ENCODE measurements around the gene NAV3. TPM values are rescaled to one million over a fixed set of nuclear protein-coding genes. Genes with fewer than 3 reads are reported as not detected.

Gene NAV3
- total and polyA plus RNA-seq, 2 experiments from 2014 or later, result 1.2 to 9.0 TPM

- H3K4me3 ChIP-seq, result no peak overlapping the region
- no peak for DNase-seq (ENCODE audit: low read depth in 1 of 2, low spot score in 1 of 2)
- no peaks in the 10 kb centered on the region for H3K9me3 ChIP-seq (ENCODE audit: low read depth)
- no peaks in the 10 kb centered on the region for H3K4me1 ChIP-seq (ENCODE audit: low read depth)
- H3K36me3 ChIP-seq, result no peaks in the 10 kb centered on the region
- H3K27ac ChIP-seq, result no peak overlapping the region
- H3K27me3 ChIP-seq, result no peaks in the 10 kb centered on the region
- no peak for TF ChIP-seq CTCF (IDR thresholded peaks at IDR 0.05; ENCODE audit: low read depth, low read length)
Measured at GRCh38 chr12:77919450-77919849, 88.8 kb downstream of the NAV3 start.

- Histone ChIP-seq H3K9me3 (ENCODE audit: low read depth) (no peaks in the 10 kb centered on the region), H3K4me1 (ENCODE audit: low read depth) (no peaks in the 10 kb centered on the region), H3K36me3 (no peaks in the 10 kb centered on the region), H3K27me3 (no peaks in the 10 kb centered on the region), H3K4me3 (no peak overlapping the region), H3K27ac (no peak overlapping the region)
- no peak for TF ChIP-seq CTCF (IDR thresholded peaks at IDR 0.05; ENCODE audit: low read depth, low read length)
- no peak for DNase-seq (ENCODE audit: low read depth in 1 of 2, low spot score in 1 of 2)
Measured at GRCh38 chr12:77923882-77924281, 93.2 kb downstream of the NAV3 start.

GRCh38 chr12:77924703-77925102, 94.0 kb downstream of the NAV3 start:
- no peak overlapping the region for H3K27ac ChIP-seq
- peak in 1 of 2 donors; percentile 39 for DNase-seq (ENCODE audit: low read depth in 1 of 2, low spot score in 1 of 2)
- no peaks in the 10 kb centered on the region for H3K4me1 ChIP-seq (ENCODE audit: low read depth)
- no peaks in the 10 kb centered on the region for H3K9me3 ChIP-seq (ENCODE audit: low read depth)
- no peaks in the 10 kb centered on the region for H3K27me3 ChIP-seq
- no peaks in the 10 kb centered on the region for H3K36me3 ChIP-seq
- no peak for TF ChIP-seq CTCF (IDR thresholded peaks at IDR 0.05; ENCODE audit: low read depth, low read length)
- H3K4me3 ChIP-seq, result no peak overlapping the region

- Histone ChIP-seq H3K27ac (no peak overlapping the region), H3K9me3 (ENCODE audit: low read depth) (no peaks in the 10 kb centered on the region), H3K27me3 (no peaks in the 10 kb centered on the region), H3K36me3 (no peaks in the 10 kb centered on the region), H3K4me1 (ENCODE audit: low read depth) (no peaks in the 10 kb centered on the region), H3K4me3 (no peak overlapping the region)
- DNase-seq (ENCODE audit: low read depth in 1 of 2, low spot score in 1 of 2), result peak; percentile 78 to 97
- peak; percentile 100 for TF ChIP-seq CTCF (IDR thresholded peaks at IDR 0.05; ENCODE audit: low read depth, low read length)
Measured at GRCh38 chr12:77925536-77926108, 94.9 kb downstream of the NAV3 start.

GRCh38 chr12:77928078-77928477, 97.4 kb downstream of the NAV3 start:
- Histone ChIP-seq H3K27me3 (no peaks in the 10 kb centered on the region), H3K36me3 (no peaks in the 10 kb centered on the region), H3K4me3 (no peak overlapping the region), H3K4me1 (ENCODE audit: low read depth) (no peaks in the 10 kb centered on the region), H3K27ac (no peak overlapping the region), H3K9me3 (ENCODE audit: low read depth) (no peaks in the 10 kb centered on the region)
- no peak for TF ChIP-seq CTCF (IDR thresholded peaks at IDR 0.05; ENCODE audit: low read depth, low read length)
- no peak for DNase-seq (ENCODE audit: low read depth in 1 of 2, low spot score in 1 of 2)

All from cardiac muscle cell (in vitro differentiated cells and primary cell).